CD8-positive, alpha-beta memory T cell (primary cell): ENCODE data around the gene ZBED4. TPM values are rescaled to one million over a fixed set of nuclear protein-coding genes. Genes with fewer than 3 reads are reported as not detected.

Experiments
- CTCF ChIA-PET: fragments of 350-600 bp; sonication (Branson Sonifier 250); formaldehyde crosslinking; loops from one replicate; lab custom pipeline; 2021; ENCODE audit warnings: antibody characterized with exemption; lab: Charles Lee
- POLR2A ChIA-PET: fragments of 350-600 bp; sonication (Branson Sonifier 250); formaldehyde crosslinking; loops from one replicate; lab custom pipeline; 2021; ENCODE audit warnings: antibody characterized with exemption; lab: Charles Lee
- DNase-seq, 5 donors: peaks; one replicate each; pipeline versions ENCODE4 v3.0.0 to v3.0.0-alpha.2; 2020 to 2022; ENCODE audit warnings: mixed read lengths in 1 of 5
- H3K27ac ChIP-seq: one replicate; pipeline ENCODE4 v1.7.0; 2013; ENCODE audit warnings: low read depth, mild to moderate bottlenecking, low read length, moderate library complexity
- H3K27me3 ChIP-seq: 2 replicates; pipeline ENCODE4 v1.7.0; 2013; ENCODE audit warnings: low read length, mild to moderate bottlenecking; ENCODE audit not compliant: insufficient read depth, poor library complexity, severe bottlenecking
- H3K36me3 ChIP-seq: 2 replicates; pipeline ENCODE4 v1.7.0; 2013; ENCODE audit warnings: mild to moderate bottlenecking, low read length, moderate library complexity; ENCODE audit not compliant: insufficient read depth
- H3K4me1 ChIP-seq: 2 replicates; pipeline ENCODE4 v1.7.0; 2013; ENCODE audit warnings: mild to moderate bottlenecking, low read length, moderate library complexity; ENCODE audit not compliant: insufficient read depth
- H3K4me3 ChIP-seq: 2 replicates; pipeline ENCODE4 v1.7.0; 2013; ENCODE audit warnings: mild to moderate bottlenecking, low read length
- H3K9me3 ChIP-seq: 2 replicates; pipeline ENCODE4 v1.7.0; 2013; ENCODE audit warnings: mild to moderate bottlenecking, low read length
- H3K27ac Mint-ChIP-seq, 8 donors: one replicate each; pipeline ENCODE4 v1.8.0; 2020 to 2021; ENCODE audit warnings: mixed read lengths in 8 of 8, mild to moderate bottlenecking in 6 of 8, inconsistent platforms in 3 of 8, moderate library complexity in 3 of 8
- H3K27me3 Mint-ChIP-seq, 2 donors: one replicate each; pipeline ENCODE4 v1.8.0; 2020 to 2021; ENCODE audit warnings: mixed read lengths in 2 of 2, mild to moderate bottlenecking in 1 of 2, moderate library complexity in 1 of 2
- H3K36me3 Mint-ChIP-seq, 3 donors: one replicate each; pipeline ENCODE4 v1.8.0; 2020 to 2021; ENCODE audit warnings: mixed read lengths in 3 of 3, inconsistent platforms in 1 of 3, mild to moderate bottlenecking in 1 of 3
- H3K4me1 Mint-ChIP-seq, 3 donors: one replicate each; pipeline ENCODE4 v1.8.0; 2020 to 2021; ENCODE audit warnings: mixed read lengths in 3 of 3, inconsistent platforms in 1 of 3, mild to moderate bottlenecking in 1 of 3
- H3K4me3 Mint-ChIP-seq, 7 donors: one replicate each; pipeline ENCODE4 v1.8.0; 2020 to 2021; ENCODE audit warnings: mixed read lengths in 7 of 7, mild to moderate bottlenecking in 6 of 7, moderate library complexity in 4 of 7, inconsistent platforms in 2 of 7
- H3K9me3 Mint-ChIP-seq, 5 donors: one replicate each; pipeline ENCODE4 v1.8.0; 2020 to 2022; ENCODE audit warnings: mixed read lengths in 5 of 5, mild to moderate bottlenecking in 3 of 5, moderate library complexity in 2 of 5, inconsistent platforms in 1 of 5
- polyA plus RNA-seq: library from polyadenylated mRNA; unstranded; fragments of 300-500 nt; fragmentation: Illumina TruSeq; gene quantifications from one replicate; pipeline ENCODE4 v1.2.3, GENCODE V29; 2021
- total RNA-seq, 2 experiments: library from RNA; stranded (reverse); gene quantifications; one replicate each; pipeline ENCODE4 v1.2.3, GENCODE V29; 2021

Gene ZBED4
- total and polyA plus RNA-seq, 3 experiments from 2014 or later = 11.1 to 24.3 (median 24.2) TPM

DNA sequence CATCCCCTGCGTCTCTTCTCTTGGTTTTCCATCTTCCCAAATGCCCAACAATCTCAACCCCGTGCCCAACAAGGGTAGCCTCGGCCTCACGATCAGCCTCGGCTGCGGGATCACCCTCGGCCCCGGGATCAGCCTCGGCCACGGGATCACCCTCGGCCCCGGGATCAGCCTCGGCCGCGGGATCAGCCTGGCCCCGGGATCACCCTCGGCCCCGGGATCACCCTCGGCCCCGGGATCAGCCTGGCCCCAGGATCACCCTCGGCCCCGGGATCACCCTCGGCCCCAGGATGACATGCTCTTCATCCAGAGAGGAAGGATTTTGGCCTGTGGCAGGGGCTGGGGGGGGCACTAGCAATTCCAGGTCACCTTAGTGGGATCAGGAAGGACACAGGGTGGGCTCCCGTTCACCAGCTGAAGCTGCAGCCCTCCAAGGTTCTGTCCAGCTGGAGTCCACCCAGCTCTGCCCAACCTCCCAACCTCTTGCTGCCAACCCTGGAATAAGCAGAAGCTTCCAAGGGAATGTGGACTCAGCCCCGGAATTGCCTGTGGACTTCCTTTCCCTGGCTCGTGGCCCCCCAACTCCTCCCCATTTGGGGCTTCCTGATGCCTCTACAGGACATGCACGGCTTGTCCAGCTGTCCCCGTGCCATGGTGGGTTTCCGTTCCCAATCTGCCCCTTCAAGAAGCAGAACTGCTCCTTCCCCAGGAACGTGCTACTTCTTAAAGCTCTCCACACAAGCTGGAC is 58.4 kb downstream of the ZBED4 start:
- H3K4me1 ChIP-seq = peaks cover 6% of the 10 kb centered on the region
- Mint-ChIP-seq H3K9me3 (no peaks in the 10 kb centered on the region), H3K4me1 (peaks cover 12 to 20% (median 14%) of the 10 kb centered on the region in 3 donors), H3K27me3 (no peaks in the 10 kb centered on the region), H3K27ac (peak overlapping the region in 1 of 8 donors; percentile 81), H3K36me3 (peaks cover 0 to 63% (median 3%) of the 10 kb centered on the region in 3 donors), H3K4me3 (no peak overlapping the region)
- POLR2A ChIA-PET = no interaction called here
- peaks cover 9% of the 10 kb centered on the region for H3K36me3 ChIP-seq
- CTCF ChIA-PET = no interaction called here
- no peak overlapping the region for H3K27ac ChIP-seq
- H3K9me3 ChIP-seq = no peaks in the 10 kb centered on the region
- H3K27me3 ChIP-seq = no peaks in the 10 kb centered on the region
- DNase-seq = no peak
- H3K4me3 ChIP-seq = no peak overlapping the region

DNA sequence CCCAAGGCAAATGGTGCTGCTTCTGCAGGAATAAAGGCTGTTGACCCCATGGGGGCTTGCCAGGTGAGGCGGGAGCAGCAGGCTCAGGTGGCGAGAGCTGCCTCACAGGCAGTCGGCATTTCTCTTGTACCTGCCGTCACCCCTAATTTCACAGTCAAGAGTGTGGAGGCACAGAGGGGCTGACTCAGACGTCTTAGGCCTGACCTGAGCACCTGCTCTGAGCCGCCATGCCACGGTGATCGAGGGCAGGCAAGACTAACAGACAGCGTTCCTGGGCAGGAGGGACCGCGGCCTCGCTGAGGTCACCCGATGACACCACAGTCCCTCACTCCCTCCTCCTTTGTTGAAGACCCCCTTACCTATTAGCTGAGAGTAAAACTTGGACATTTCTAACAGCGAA is 59.4 kb downstream of the ZBED4 start:
- CTCF ChIA-PET = interaction anchor here (1.0 kb wide), 1 partner anchor 118 kb away, joined by 3 read pairs; no protein-coding TSS in a partner anchor
- POLR2A ChIA-PET = no interaction called here
- no peak for DNase-seq
- Histone ChIP-seq H3K4me1 (peaks cover 10% of the 10 kb centered on the region), H3K27me3 (no peaks in the 10 kb centered on the region), H3K36me3 (no peaks in the 10 kb centered on the region), H3K4me3 (no peak overlapping the region), H3K27ac (no peak overlapping the region), H3K9me3 (no peaks in the 10 kb centered on the region)
- peak overlapping the region in 1 of 8 donors; percentile 66 for H3K27ac Mint-ChIP-seq
- H3K27me3 Mint-ChIP-seq = no peaks in the 10 kb centered on the region
- H3K9me3 Mint-ChIP-seq = no peaks in the 10 kb centered on the region
- peaks cover 13 to 20% (median 15%) of the 10 kb centered on the region in 3 donors for H3K4me1 Mint-ChIP-seq
- no peak overlapping the region for H3K4me3 Mint-ChIP-seq
- peaks cover 0 to 55% (median 0%) of the 10 kb centered on the region in 3 donors for H3K36me3 Mint-ChIP-seq

DNA sequence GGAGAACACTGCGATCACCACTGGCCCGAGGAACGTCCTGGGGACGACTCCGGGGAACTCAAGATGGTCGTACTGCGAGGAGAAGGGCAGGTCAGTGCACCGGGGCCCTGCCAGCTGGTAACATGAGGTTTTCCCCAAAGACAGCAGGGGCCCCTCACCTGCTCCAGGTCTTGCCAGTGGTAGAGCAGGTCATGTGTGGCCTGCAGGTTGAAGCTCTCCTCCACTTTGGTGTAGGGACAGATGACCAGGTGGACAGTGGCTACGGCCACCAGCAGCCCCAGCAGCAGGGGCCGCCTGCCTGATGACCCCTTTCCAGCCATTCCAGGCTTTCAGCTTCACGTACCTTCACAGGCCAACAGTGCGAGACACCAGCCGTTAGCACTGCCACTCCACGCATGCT is 59.8 kb downstream of the ZBED4 start:
- no peak overlapping the region for H3K27ac Mint-ChIP-seq

DNA sequence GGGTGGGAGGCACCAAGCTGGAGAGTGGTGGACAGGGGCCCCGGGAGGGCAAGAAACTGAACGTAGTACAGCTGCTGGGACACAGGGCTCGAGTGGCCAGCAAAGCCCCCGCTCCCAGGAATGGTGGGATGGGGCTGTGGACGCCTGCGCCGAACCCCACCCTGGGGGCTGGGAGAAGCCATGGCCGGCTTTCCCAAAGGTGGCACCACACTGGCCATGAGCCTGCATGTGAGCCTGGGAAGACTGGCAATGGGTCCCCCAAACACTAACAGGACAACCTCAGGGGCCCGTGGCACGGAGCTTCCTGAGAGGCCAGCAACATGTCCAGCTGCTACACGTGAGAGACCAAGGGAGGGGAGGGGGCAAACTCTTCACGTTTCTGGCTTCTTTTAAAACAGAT is 60.6 kb downstream of the ZBED4 start:
- Histone ChIP-seq H3K9me3 (no peaks in the 10 kb centered on the region), H3K4me1 (peaks cover 14% of the 10 kb centered on the region), H3K27ac (no peak overlapping the region), H3K36me3 (no peaks in the 10 kb centered on the region), H3K4me3 (no peak overlapping the region), H3K27me3 (no peaks in the 10 kb centered on the region)
- peaks cover 0 to 45% (median 0%) of the 10 kb centered on the region in 3 donors for H3K36me3 Mint-ChIP-seq
- H3K9me3 Mint-ChIP-seq = no peaks in the 10 kb centered on the region
- no peak for DNase-seq
- no peaks in the 10 kb centered on the region for H3K27me3 Mint-ChIP-seq
- no peak overlapping the region for H3K27ac Mint-ChIP-seq
- ChIA-PET POLR2A (interaction anchor here (0.6 kb wide), 1 partner anchor 22 kb away, joined by 3 read pairs; no protein-coding TSS in a partner anchor), CTCF (interaction anchor here (1.0 to 1.6 kb wide), 2 partner anchors 116 kb away, joined by 3 to 5 read pairs; no protein-coding TSS in a partner anchor)
- peak overlapping the region in 1 of 7 donors; percentile 59 for H3K4me3 Mint-ChIP-seq
- H3K4me1 Mint-ChIP-seq = peaks cover 13 to 22% (median 14%) of the 10 kb centered on the region in 3 donors

More for the DNA sequence above, 59.8 kb downstream of the ZBED4 start:
- Mint-ChIP-seq H3K36me3 (peaks cover 0 to 53% (median 0%) of the 10 kb centered on the region in 3 donors), H3K4me1 (peaks cover 13 to 20% (median 15%) of the 10 kb centered on the region in 3 donors), H3K4me3 (peak overlapping the region in 1 of 7 donors; percentile 37), H3K27me3 (no peaks in the 10 kb centered on the region), H3K9me3 (no peaks in the 10 kb centered on the region)
- ChIA-PET POLR2A (no interaction called here), CTCF (interaction anchor here (1.0 kb wide), 1 partner anchor 117 kb away, joined by 3 read pairs; no protein-coding TSS in a partner anchor)
- Histone ChIP-seq H3K4me3 (no peak overlapping the region), H3K4me1 (peaks cover 10% of the 10 kb centered on the region), H3K27ac (no peak overlapping the region), H3K27me3 (no peaks in the 10 kb centered on the region), H3K9me3 (no peaks in the 10 kb centered on the region), H3K36me3 (no peaks in the 10 kb centered on the region)
- no peak for DNase-seq

DNA sequence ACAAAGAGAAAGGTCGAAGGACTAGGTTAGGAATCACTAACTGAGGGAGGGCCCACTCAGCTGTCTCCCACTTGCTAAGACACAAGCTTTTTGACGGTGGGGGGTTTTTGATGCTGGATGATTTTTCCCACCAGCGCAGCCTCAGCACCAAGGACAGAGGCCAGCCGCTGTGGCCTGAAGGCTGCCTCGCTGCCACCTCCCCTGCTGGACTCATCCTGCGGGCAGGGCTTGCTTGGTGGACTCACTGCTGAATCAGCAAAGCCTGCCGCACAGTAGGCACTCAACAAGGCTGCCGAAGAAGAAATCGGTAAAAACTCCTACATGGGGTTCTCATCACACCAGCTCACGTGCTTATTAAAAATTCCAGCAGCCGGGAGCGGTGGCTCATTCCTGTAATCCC is 62.0 kb downstream of the ZBED4 start:
- Mint-ChIP-seq H3K4me1 (peaks cover 22 to 33% (median 23%) of the 10 kb centered on the region in 3 donors), H3K27ac (peak overlapping the region in 1 of 8 donors; percentile 94), H3K27me3 (no peaks in the 10 kb centered on the region), H3K4me3 (peak overlapping the region in 3 of 7 donors; percentile 20 to 39 (median 28)), H3K9me3 (no peaks in the 10 kb centered on the region), H3K36me3 (peaks cover 0 to 40% (median 0%) of the 10 kb centered on the region in 3 donors)
- no peaks in the 10 kb centered on the region for H3K36me3 ChIP-seq
- ChIA-PET CTCF (interaction anchor here (1.2 to 1.8 kb wide), 3 partner anchors 90 to 148 kb away, joined by 4 to 5 read pairs (median 4); no protein-coding TSS in a partner anchor), POLR2A (no interaction called here)
- H3K4me1 ChIP-seq = peaks cover 18% of the 10 kb centered on the region
- H3K4me3 ChIP-seq = no peak overlapping the region
- H3K27me3 ChIP-seq = no peaks in the 10 kb centered on the region
- no peak for DNase-seq
- H3K27ac ChIP-seq = no peak overlapping the region
- H3K9me3 ChIP-seq = no peaks in the 10 kb centered on the region

DNA sequence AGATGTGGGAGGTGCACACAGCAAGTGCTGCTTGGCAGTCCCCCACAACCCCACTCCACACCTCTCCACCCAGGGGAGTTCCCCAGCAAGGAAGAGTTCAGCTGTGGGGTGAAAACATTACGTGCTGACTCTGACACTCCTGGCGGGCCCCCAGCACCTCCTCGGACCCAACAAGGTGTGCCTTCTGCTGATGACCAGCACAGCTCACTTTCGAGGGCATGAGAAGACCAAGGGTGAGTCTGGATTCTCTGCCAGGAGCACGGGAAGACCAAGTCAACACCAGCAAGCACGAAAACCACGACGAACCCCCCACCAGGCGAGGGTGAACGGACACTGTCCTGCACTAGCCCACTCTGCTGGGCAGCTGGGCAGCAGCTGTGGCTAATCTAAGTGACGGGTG is 63.2 kb downstream of the ZBED4 start:
- H3K9me3 Mint-ChIP-seq = no peaks in the 10 kb centered on the region
- no peaks in the 10 kb centered on the region for H3K27me3 ChIP-seq
- H3K4me3 Mint-ChIP-seq = peak overlapping the region; percentile 85 to 95 (median 94)
- POLR2A ChIA-PET = interaction anchor here (0.6 kb wide), 1 partner anchor 23 kb away, joined by 4 read pairs; no protein-coding TSS in a partner anchor
- H3K36me3 Mint-ChIP-seq = peaks cover 0 to 37% (median 0%) of the 10 kb centered on the region in 3 donors
- CTCF ChIA-PET = interaction anchor here (1.2 to 1.8 kb wide), 2 partner anchors 91 to 149 kb away, joined by 4 read pairs; no protein-coding TSS in a partner anchor
- H3K9me3 ChIP-seq = no peaks in the 10 kb centered on the region
- peaks cover 18% of the 10 kb centered on the region for H3K4me1 ChIP-seq
- H3K4me1 Mint-ChIP-seq = peaks cover 22 to 33% (median 23%) of the 10 kb centered on the region in 3 donors
- DNase-seq = no peak
- no peak overlapping the region for H3K27ac ChIP-seq
- peak overlapping the region in 7 of 8 donors; percentile 53 to 97 (median 93) for H3K27ac Mint-ChIP-seq
- H3K27me3 Mint-ChIP-seq = no peaks in the 10 kb centered on the region
- H3K36me3 ChIP-seq = no peaks in the 10 kb centered on the region
- peak overlapping the region; percentile 78 for H3K4me3 ChIP-seq

DNA sequence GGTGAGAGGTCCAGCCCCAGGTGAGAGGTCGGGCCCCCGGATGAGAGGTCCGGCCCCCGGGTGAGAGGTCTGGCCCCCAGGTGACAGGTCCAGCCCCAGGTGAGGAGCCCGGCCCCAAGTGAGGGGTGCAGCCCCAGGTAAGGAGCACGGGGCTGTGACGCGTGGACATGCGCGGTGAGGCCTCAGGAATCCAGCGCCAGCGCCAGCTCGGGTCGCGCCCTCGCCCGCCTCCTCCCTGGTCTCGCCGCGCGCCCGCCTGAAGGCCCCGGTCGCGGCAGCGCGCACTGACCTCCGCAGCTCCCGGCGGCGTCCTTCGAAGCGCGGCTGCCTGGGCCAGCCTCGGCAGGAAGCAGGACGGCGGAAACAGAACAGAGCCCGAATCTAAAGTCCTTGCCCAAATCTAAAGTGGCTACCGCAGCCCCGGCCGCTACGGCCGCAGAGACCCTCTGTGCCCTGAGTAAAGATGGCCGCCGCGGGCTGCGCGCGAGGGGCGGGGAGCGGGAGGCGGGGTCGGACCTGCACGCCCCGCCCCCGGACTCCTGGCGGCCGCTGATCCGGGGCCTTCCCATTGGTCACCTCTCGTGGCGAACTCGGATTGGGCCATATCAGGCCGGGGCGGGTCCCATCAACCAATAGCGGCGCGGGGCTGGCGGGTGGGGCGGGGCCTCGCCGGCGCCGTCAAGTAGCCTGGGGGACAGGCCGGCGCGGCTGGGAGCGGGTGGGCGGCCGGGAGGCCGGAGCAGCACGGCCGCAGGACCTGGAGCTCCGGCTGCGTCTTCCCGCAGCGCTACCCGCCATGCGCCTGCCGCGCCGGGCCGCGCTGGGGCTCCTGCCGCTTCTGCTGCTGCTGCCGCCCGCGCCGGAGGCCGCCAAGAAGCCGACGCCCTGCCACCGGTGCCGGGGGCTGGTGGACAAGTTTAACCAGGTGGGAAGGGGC is 64.6 kb downstream of the ZBED4 start, which contains the start of the genes ALG12 and CRELD2:
Gene ALG12, minus strand, starts transcription at position 465 of the 937 bp plus-strand sequence. CDS start 4,673 bp downstream, outside the sequence.
Gene CRELD2, plus strand, starts transcription at position 661 of the 937 bp plus-strand sequence. Its CDS starts 136 bp downstream, at position 797.
- H3K4me3 Mint-ChIP-seq = peak within 1 kb of the TSS; percentile 85 to 95 (median 94)
- Histone ChIP-seq H3K27ac (peak within 1 kb of the TSS; percentile 84), H3K9me3 (no peaks in the 10 kb centered on the region), H3K4me1 (peaks cover 18% of the 10 kb centered on the region), H3K36me3 (no peaks in the 10 kb centered on the region), H3K27me3 (no peaks in the 10 kb centered on the region), H3K4me3 (peak within 1 kb of the TSS; percentile 78)
- CTCF ChIA-PET = no interaction called here
- no peaks in the 10 kb centered on the region for H3K27me3 Mint-ChIP-seq
- peaks cover 23 to 34% (median 24%) of the 10 kb centered on the region in 3 donors for H3K4me1 Mint-ChIP-seq
- POLR2A ChIA-PET = interaction anchor here (0.6 to 1.7 kb wide), 3 partner anchors 92 to 129 kb away, joined by 3 to 4 read pairs (median 3); no protein-coding TSS in a partner anchor
- H3K27ac Mint-ChIP-seq = peak within 1 kb of the TSS; percentile 68 to 97 (median 94)
- H3K9me3 Mint-ChIP-seq = no peaks in the 10 kb centered on the region
- peaks cover 0 to 27% (median 2%) of the 10 kb centered on the region in 3 donors for H3K36me3 Mint-ChIP-seq
- DNase-seq = peak; percentile 94 to 98 (median 96)
